ENCODE results near the gene GATA6.
A peak's percentile ranks its signal among the peaks of the same experiment; 100 is the strongest.

GATA6 gene

DNA sequence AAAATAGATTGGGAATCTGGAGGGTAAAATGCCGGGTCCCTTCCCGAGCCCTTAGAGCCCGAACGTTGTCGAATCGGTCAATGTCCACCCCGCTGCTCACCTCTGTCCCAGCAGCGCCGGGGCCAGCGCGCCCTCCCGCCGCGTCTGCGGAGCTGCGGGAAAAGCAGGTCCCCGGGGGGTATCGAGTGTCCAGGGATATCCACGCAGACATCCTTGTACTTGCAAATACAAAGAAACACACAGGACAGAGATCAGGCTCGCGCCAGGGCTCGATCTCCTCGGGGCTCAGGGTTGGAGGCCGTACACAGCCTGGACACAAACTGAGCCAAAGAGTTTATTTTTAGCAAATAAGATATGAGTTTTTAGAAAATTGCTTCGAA lies 2.3 kb upstream of the GATA6 start:
- DNase-seq: no peak

DNA sequence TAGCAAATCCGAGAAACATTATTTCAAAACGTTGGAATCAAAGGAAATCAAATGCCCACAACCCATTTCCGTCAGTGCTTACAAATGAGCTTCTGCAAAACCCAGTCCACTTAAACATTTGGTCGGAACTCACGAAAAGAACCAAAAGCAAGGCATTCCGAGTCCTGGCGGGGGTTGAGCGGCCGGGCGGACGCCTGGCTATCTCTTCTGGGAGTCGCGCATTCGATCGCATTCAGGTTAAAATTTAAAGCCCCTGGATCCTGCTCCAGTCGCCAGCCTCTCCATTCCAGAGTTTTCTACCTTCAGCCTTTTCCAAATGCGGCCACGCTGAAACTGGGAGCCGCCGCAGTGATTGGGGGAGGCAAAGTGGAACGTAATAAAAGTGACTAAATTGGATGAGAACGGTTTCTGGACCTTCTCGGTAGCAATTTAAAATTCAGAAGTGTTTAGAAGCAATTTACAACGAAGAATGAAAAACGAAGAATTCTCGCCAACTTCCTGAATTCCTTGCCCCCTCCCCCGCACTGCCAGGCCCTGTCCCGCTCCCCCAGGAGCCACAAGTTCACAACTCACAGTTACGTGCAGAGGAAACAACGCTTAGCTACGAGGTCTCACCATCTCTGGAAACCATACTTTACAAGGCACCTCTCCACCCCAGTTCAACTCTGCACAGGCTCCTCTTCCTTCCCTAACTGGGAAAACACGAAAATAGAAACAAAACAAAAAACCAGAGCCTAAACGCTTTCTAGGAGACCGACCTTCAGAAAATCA lies 1.7 kb upstream of the GATA6 start:
- peak; percentile 50 for DNase-seq

DNA sequence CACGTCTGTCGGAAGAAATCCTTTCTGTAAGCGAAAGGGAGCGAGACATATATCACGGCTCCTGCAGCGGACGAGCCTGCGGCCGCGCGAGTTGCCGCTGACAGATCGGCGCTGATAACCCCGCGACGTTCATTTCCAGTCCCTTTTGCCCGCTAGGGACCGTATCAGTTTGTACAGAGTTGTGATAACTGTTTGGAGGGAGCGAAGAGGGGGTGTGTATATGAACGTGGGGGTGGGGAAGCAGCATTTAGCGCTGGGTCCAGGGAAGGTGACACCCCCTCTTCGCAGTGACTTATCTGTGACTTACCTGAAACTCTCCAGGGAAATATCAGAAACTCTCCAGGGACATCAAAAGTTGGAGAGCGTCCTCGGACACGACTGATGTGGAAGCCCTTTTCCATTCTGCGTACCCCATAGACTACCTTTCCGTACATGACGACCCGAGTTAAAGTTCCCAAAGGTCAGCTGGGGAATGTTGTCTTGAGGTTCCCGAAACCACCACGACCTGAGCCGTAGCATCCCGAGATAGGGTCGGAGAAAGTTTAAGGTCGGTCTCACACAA lies 948 bp upstream of the GATA6 start:
- DNase-seq: no peak

GRCh38 chr18:22169889-22170420 lies 566 bp downstream of the GATA6 start:
- no peak for DNase-seq

DNA sequence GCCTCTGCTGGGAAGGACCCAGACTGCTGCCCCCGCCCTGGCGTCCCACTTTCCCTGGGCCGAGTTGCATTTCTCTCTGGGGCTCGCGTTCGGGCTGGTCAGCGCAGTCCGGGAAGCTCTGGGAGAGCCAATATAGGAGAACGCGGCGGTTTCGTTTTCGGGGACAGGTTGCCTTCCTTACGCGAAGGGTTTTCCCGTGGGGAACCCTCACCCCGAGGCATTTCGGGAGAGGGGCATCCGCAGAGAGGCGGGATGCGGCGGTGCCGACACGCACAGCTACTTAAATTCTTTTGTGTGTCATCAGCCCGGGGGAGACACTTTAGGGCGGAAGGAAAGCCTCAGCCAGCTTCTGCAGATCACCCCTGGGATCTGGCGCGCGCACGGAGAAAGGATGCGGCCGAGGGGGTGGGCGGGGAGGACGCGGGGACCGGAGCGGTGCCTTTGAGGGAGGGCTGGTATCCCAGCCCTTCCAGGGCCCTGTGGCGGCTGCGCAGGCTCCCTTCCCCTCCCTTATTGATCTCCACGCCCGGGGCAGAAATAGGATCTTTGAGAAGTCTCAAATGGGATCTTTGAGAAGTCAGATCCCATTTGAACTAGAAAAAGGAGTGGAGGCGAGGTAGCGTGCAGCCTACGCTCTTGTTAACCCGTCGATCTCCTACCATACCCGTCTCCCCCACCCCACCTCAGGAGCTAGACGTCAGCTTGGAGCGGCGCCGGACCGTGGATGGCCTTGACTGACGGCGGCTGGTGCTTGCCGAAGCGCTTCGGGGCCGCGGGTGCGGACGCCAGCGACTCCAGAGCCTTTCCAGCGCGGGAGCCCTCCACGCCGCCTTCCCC lies 1.2 kb downstream of the GATA6 start:
- peak; percentile 73 for DNase-seq

DNA sequence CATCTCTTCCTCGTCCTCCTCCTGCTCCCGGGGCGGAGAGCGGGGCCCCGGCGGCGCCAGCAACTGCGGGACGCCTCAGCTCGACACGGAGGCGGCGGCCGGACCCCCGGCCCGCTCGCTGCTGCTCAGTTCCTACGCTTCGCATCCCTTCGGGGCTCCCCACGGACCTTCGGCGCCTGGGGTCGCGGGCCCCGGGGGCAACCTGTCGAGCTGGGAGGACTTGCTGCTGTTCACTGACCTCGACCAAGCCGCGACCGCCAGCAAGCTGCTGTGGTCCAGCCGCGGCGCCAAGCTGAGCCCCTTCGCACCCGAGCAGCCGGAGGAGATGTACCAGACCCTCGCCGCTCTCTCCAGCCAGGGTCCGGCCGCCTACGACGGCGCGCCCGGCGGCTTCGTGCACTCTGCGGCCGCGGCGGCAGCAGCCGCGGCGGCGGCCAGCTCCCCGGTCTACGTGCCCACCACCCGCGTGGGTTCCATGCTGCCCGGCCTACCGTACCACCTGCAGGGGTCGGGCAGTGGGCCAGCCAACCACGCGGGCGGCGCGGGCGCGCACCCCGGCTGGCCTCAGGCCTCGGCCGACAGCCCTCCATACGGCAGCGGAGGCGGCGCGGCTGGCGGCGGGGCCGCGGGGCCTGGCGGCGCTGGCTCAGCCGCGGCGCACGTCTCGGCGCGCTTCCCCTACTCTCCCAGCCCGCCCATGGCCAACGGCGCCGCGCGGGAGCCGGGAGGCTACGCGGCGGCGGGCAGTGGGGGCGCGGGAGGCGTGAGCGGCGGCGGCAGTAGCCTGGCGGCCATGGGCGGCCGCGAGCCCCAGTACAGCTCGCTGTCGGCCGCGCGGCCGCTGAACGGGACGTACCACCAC lies 2.1 kb downstream of the GATA6 start:
- DNase-seq: no peak

DNA sequence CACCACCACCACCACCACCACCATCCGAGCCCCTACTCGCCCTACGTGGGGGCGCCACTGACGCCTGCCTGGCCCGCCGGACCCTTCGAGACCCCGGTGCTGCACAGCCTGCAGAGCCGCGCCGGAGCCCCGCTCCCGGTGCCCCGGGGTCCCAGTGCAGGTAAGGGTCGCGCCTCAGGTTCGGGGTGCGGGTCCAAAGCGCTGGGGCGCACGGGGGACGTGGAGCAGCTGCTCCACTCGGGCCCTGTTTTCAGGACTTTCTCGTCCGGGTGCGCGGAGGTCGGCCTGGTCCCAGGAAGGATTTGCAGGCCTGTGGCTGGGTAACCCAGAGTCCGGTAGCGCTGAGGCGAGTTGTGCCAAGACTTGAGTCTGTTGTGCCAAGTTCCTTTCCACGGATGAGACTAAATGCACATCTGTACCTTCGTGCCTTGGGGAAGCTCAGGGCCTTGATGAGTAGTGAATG lies 2.8 kb downstream of the GATA6 start:
- DNase-seq: no peak

GRCh38 chr18:22172594-22173049 lies 3.2 kb downstream of the GATA6 start:
- no peak for DNase-seq

GRCh38 chr18:22173221-22173927 lies 4.0 kb downstream of the GATA6 start:
- DNase-seq: no peak

- DNase-seq: no peak
These were observed 4.5 kb downstream of the GATA6 start for GRCh38 chr18:22173928-22174301.

DNA sequence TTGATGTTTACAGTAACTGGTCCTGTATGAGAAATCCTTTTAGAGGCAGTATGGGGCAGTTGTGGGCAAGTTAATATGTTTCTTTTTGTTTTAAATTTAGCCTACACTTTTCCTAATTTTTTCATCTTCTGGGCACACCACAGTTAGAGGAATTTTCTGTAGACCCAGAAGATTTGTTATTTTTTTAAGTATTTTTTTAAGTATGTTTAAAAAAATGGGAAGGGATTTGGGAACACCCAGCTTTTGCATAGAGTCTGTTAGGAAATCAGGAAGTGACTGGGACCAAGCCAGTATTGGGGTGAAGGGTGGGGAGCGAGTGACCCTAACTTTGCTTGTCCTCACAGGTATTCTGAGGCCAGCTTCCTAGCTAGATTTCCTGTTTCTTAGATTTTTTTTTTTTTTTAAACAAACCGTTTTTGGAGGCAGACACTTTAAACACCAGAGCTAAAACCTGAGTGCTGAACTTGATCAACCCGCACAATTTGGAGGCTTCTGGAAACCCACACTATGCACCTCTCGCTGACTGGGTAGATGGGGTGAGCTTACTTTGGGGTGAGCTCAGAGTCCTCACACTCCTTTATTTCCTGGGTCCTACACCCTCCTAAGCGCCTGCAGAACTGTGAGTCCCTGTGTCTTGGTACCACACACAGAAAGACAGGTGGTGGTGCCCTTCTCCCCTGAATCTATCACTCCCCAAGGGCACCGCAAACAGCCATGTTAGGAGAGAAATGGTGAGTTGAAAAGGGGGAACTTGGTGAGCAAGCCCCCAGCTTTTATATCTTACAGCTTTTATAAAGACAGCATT lies 5.2 kb downstream of the GATA6 start:
- no peak for DNase-seq

- no peak for DNase-seq
These were observed 6.0 kb downstream of the GATA6 start for GRCh38 chr18:22175346-22175745.

GRCh38 chr18:22176420-22177326 lies 7.3 kb downstream of the GATA6 start:
- no peak for DNase-seq

DNA sequence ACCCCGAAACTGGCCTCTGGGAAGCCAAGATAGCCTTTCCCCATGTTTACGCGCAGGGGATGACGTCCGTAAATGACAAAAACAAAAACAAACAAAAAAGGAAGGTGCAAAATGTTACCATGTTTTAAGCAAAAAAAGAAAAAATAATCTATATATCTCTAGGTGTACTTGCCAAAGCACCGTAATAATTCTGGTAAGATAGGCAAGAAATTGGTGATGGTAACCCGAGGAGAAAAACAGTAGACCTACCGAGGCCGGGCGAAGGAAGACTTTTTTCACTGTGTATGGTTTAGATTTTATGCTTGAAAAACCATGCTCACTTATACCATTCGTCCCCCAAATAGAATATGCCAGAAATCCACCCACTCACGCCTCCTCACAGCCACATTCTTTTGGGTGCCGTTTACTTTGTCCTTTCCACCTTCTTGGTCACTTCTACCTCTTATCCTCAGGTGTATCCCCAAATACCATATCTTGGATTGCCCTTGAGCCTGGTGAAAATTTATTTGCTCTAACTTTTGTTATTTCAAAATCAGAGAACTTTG lies 8.0 kb downstream of the GATA6 start:
- no peak for DNase-seq

DNA sequence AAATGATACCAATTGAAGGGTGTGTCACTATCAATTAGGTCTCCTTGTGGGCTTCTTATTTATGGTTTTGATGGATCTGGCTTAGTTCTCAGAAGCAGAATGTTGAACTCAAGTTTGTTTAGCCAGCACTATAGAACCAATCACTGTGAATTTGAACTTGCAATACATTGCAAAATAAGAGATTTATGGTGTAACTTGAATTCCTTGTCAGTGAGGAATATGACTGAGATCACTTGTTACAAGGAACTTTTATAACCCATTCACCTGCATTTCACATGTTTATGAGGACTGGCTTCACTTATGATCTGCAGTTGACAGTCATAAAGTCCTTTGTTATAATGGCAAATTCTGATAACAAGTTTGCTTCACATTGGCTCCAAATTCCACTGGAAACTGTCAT lies 9.8 kb downstream of the GATA6 start:
- no peak for DNase-seq

GRCh38 chr18:22179631-22180030 lies 10.2 kb downstream of the GATA6 start:
- DNase-seq: no peak

DNA sequence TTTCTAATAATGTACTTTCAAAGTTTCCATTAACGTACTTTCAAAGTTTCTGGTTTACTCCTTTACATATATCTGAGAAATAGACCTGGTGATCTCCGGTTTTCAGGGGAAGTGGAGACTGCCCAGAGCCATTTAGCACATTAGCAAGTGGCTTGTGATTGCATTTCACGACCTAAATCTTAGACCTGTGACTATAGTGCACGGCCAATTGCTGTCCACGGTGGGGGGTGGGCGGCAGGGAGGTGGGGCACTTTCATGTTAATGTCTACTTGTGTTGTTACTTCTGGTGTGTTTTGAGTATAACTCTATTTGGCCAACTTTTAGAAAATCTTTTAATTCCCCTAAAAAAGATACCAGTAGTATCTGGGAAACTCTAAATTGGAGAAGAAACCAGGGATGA lies 11.3 kb downstream of the GATA6 start:
- no peak for DNase-seq

- DNase-seq: no peak
These were observed 13.7 kb downstream of the GATA6 start for GRCh38 chr18:22182884-22183697.

- DNase-seq: no peak
These were observed 14.3 kb downstream of the GATA6 start for GRCh38 chr18:22183698-22184170.

Data from fibroblast of skin of right biceps (primary cell).